Endothelial cell of umbilical vein (primary cell): ENCODE results near the gene MYO9B.

ENCODE experiments used
- CTCF ChIP-seq, 2 donors: IDR thresholded peaks; 1 replicate in 1 of 2; 2 replicates in 1 of 2; pipeline ENCODE4 v1.5.1; 2011; ENCODE audit warnings: low read length in 2 of 2, mild to moderate bottlenecking in 2 of 2, moderate library complexity in 2 of 2, control low read depth in 1 of 2, inconsistent platforms in 1 of 2, low read depth in 1 of 2; ENCODE audit not compliant: insufficient read depth in 1 of 2; ENCODE audit errors: extremely low read depth in 1 of 2
- FOS ChIP-seq: IDR thresholded peaks from 2 replicates; pipeline ENCODE4 v1.6.1; 2011; ENCODE audit warnings: mild to moderate bottlenecking, low read length, moderate library complexity, borderline replicate concordance; ENCODE audit not compliant: insufficient read depth
- JUN ChIP-seq: IDR thresholded peaks from 2 replicates; pipeline ENCODE4 v1.6.1; 2011; ENCODE audit warnings: borderline replicate concordance, low read depth; ENCODE audit not compliant: insufficient read length, insufficient read depth
- MAX ChIP-seq: IDR thresholded peaks from 2 replicates; pipeline ENCODE4 v1.6.1; 2011; ENCODE audit not compliant: insufficient read depth, insufficient read length
- POLR2A ChIP-seq: IDR thresholded peaks from 2 replicates; pipeline ENCODE4 v1.6.1; 2012; ENCODE audit warnings: low read depth, mild to moderate bottlenecking, control low read depth, low read length
- POLR2AphosphoS5 ChIP-seq: IDR thresholded peaks from 2 replicates; pipeline ENCODE4 v1.6.1; 2012; ENCODE audit warnings: low read depth, mild to moderate bottlenecking, control low read depth, low read length, moderate library complexity; ENCODE audit not compliant: insufficient read depth

GRCh38 chr19:17159466-17160393 lies 84.2 kb downstream of the MYO9B start:
- TF ChIP-seq CTCF (IDR thresholded peaks at IDR 0.05; ENCODE audit: extremely low read depth in 1 of 2, insufficient read depth in 1 of 2, low read depth in 1 of 2, low read length in 2 of 2) (no peak), FOS (no peak), MAX (no peak), POLR2AphosphoS5 (no peak), POLR2A (no peak), JUN (no peak)
